GM21526 (cell line): Measurements from ENCODE around the gene ZBTB7A.

Experiments
- ATAC-seq: cut with Tn5 transposase; IDR thresholded peaks from one replicate; pipeline ENCODE4 v1.9.1; 2021; ENCODE audit warnings: moderate library complexity; ENCODE audit not compliant: unreplicated experiment, low FRiP score

Gene ZBTB7A

DNA sequence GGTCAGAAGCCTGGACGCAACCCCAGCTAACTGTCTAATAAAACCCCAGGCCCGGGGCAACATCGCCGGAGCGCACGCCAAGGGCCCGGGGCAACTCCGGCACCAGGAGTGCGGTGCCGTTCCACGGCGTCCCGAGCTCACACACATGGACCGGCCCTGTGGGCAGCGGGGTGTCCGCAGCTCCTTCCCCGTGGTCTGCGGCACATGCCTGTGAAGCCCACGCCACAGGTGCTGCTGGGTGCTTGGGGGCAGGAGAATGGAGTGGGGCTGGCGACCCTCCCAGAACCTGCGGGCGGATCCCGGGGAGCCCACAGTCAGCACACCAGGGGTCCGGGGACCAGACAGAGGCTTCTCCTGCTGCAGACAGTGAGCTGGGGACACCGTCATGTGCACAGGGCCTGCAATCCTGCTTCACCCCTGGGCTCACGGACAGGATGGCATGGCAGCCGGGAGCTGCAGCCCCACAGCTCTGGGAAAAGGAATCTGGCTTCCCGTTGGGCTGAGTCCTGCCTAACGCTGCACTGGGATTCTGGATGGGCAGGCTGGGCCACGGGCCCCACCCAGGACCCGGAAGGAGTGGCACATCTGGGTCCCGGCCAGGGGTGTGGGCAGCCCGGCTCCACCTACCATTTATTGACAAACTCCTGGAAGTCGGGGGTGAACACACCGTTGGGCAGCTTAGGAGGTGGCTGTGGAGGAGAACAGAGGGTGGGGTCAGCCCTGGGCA lies 28.2 kb upstream of the ZBTB7A start:
- ATAC-seq, result no peak

DNA sequence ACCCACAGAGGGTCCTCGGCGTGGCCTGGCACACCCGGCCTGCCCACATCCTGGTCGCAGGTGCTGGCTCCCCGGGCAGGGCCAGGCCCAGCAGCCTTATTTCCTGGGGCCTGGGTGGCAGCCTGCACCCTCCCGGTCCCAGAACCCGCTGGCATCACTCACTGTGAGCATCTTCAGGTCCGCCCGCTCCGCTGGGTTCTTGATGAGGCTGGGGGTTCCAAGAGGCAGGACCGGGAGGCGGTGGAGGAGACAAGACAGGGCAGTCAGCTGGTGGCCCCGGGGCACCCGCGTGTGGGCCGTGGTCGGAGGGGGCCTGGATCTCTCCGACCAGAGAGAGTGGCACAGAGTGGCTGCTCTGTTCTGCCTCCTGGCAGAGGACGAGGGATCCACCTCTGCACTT lies 27.6 kb upstream of the ZBTB7A start:
- no peak for ATAC-seq

DNA sequence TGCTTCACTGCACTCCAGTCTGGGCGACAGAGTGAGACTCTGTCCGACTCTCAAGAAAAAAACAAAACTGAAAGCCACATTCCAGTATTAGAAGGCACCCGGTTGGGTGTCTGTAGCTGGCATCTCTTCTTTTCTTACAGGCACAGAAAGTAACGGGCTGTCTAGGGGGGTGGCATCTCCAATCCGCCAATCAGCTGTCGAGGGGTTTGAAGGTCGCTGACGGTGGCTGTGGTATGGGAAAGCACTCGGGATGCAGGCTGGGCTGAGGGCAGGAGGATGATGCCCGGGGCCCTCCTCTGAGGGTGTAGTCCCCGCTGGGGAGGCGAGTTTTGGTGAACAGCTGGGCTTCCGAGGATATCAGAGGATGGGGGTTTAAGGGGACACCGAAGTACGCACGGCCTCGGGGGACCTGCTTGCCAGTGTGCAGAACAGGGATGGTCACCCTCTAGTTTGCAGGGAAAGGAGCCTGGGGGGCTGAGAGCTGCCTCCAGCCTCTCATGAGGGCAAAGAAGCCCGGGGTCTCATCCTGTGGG lies 27.0 kb upstream of the ZBTB7A start:
- no peak for ATAC-seq

DNA sequence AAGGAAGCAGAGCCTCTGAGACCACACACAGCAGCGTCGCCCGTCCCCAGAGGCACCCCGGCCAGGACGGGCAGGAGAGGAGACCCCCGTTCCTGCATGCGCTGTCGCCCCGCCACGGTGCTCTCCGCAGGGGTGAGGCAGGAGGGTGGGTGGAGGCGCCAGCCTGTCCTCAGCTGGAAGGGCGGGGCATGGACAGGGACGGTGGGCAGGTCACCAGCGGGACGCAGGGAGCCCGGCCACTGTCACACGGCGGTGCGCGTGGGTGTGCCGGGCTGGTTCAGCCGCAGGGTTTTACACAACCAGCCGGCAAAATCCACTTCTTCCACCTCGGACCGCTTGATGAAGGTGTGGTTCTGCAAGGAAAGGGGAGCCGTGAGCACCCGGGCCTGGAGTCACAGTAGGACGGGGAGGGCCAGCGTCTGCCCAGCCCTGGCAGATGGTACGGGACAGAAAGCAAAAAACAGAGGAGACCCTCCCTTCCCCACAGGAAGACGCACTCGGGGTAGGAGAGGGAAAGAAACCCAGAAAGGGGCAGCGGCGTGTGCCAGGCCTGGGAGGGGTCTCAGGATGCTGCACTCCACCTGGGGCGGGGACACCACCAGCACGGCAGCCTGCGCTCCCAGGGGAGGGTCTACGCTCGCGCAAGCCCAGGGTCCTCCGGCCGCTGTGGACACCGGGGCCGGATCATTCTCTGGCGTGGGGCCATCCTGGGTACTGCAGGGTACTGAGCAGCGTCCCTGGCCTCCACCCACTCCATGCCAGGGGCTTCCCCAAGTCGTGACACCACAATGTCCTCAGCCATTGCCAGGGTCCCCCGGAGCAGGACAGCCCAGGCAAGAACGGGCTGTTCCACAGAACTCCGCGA lies 23.9 kb upstream of the ZBTB7A start:
- no peak for ATAC-seq

DNA sequence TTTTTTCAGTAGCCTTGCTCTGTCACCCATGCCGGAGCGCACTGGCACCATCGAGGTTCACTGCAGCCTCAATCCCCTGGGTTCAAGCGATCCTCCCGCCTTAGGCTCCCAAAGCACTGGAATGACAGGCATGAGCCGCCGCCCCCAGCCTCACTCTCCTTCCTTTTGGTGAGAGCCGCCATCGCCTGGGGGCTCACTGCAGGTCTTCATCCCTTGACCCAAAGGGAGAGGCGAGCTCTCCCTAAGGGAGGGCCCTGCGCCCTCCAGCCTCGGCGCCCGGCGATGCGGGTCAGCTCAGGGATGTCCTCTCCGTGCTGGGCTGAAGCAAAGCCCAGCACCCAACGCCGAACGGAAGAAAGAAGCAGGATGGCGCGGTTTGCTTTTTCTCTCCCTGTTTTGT lies 23.2 kb upstream of the ZBTB7A start:
- no peak for ATAC-seq

DNA sequence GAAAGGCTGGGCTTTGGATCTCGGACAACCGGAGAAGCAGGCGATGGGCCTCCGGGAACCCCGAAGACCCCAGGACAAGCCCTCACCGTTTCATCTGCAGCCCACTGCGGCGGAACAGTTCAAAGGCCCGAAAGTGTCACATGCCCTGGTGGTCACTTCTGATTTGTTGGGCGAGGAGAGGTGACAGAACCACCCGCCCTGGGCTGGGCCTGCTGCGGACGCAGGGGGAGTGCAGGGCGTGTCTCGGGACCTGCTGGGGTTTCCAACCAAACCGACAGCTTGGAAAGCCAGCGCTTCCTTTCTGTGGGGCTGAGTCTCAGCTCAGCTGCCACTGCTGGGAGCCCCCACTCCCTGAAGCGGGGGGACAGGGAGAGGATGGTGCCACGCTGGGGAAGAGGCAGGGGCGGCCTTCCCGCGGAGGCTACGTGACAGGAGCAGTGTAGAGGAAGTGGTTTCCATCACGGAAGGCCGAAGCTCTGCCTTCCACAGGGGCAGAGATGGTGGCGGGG lies 22.8 kb upstream of the ZBTB7A start:
- no peak for ATAC-seq

DNA sequence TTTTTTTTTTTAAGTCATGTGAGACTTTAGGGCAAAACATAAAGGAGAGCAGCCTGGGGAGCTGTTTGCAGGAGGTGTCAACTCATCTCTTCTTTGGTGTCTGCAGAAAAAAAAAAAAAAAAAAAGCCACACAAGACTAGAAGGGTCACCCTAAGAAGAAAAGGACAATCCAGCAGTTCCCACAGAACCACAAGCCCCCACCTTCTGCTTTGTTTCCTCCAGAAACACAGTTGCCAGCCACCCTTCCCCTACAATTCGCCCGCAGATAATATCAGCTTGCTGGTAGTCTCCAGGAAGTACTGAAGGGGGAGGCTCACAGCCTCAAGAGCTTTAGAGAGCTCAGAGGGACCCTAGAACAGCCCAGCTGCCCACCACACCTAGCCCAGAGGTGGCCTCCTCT lies 22.3 kb upstream of the ZBTB7A start:
- ATAC-seq, result no peak

DNA sequence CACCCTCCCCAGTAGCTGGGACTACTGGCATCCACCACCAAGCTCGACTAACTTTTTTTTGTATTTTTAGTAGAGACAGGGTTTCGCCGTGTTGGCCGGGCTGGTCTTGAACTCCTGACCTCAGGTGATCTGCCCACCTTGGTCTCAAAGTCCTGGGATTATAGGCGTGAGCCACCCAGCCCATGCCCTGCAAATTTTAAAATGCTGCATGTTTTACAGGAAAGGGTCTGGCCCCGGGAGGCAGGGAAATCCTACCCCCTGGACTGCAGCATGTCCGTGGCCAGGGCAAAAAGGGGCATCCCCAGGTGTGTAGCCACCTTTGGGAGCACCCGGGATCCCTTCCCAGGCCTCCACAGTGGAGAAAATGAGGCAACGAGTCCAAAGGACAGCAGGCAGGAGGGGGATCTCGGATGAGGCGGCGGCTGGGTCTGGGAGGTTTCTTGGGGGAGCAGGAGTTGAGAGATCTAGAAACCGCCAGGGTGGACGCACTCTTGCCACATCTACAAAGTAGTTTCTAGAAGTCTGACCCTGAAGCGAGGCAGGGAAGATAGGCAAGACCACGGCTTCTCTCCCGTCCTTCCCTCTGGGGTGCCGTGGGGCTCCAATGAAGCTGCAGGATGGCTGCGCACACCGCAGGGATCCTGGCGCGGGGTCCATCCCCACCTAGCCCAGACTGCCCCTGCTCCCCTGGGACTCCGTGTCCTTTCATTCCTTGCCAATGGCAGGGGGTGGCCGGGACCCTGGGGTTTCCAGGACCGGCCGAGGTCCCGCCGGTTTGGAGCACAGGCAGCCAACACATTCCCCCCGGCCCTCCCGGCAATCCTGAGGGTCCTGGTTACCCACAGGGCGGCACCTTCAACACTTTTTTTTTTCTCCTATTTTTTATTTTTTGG lies 21.3 kb upstream of the ZBTB7A start:
- ATAC-seq, result no peak

DNA sequence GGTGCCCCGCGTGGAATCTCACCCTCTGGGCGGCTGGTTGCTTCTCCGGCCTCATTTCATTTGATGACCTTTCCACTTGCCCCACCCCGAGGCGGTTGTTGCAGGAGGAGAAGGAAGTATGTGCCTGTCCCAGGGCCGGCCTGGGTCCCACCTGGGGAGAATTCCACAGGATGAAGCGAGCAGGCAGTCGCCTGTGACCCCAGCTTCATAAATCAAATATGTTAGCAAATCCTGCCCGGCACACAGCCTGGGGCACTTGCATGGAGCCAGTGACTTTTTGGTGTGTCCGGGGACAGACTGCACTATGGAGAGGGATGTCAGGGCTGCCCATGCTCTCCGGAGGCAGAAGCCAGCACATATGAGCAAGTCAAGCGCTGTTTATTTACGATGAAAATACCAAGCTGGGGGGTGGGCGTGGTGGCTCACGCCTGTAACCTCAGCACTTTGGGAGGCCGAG lies 19.7 kb upstream of the ZBTB7A start:
- ATAC-seq, result no peak

DNA sequence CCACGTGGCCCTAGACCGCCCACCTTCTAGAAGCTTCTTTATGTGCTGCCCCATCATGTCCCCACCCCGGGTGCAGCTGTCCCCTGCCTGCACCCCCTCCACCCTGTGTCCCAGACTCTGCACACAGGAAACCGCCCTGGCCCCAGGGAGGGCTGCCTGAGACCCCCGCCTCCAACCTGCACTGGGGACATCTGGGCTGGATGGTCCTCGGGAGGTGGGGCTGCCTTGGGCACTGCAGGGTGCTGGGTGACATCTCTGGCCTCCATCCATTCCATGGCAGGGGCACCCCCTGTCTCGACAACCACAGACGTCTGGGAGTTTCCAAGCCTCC lies 17.8 kb upstream of the ZBTB7A start:
- no peak for ATAC-seq

DNA sequence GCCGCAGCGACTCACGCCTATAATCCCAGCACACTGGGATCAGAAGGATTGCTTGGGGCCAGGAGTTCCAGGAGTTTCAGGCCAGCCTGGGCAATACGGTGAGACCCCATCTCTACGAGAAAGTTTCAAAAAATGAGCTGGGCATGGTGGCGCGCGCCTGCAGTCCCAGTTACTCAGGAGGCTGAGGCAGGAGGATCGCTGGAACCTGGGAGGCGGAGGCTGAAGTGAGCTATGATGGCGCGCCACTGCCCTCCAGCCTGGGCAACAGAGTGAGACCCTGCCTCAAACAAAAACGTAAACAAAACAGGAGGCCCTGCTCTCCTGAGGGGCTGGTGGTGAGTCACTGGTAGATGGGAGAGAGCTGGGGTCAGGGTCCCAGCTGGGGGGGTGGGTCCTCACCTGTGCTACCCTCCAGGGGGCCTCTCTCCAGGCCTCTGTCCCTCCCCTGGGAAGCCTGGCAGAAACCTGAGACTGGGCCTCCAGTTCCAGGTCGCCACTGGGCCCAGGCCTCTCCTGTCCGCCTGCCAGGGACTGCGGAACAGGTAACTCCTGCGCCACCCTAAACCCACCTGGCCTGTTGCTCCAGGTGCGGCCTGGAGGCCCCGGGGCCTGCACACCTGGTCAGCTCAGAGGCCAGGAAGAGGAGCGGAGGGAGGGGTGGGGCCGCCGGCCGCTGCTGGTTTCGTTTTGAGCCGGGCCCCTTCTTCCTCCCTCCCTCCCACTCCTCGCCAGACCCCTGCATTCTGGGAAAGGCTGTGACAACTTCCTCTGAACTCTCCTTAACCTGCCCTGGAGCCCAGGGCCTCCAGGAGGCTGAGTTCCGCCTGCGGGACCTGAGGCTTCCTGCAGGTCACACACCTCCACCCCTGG lies 17.2 kb upstream of the ZBTB7A start:
- no peak for ATAC-seq

DNA sequence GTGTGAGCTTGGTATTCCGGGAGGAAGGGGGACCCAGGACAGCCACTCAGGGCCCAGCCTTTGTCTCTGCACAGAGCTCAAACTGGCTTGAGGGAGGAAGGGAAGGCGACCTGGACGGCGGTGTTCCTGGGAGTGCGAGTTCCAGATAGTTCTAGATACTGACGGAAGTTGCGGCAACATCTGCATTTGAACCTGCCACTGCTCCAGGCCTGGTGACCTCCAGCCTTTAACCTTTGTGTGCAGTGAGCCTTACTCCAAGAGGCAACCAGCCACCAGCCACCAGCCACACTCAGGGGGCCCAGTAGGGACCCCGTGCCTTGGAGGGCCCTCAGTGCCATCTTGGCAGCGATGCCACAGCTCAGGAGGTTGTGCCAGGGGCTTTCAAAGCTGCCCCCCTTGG lies 15.5 kb upstream of the ZBTB7A start:
- ATAC-seq, result no peak

DNA sequence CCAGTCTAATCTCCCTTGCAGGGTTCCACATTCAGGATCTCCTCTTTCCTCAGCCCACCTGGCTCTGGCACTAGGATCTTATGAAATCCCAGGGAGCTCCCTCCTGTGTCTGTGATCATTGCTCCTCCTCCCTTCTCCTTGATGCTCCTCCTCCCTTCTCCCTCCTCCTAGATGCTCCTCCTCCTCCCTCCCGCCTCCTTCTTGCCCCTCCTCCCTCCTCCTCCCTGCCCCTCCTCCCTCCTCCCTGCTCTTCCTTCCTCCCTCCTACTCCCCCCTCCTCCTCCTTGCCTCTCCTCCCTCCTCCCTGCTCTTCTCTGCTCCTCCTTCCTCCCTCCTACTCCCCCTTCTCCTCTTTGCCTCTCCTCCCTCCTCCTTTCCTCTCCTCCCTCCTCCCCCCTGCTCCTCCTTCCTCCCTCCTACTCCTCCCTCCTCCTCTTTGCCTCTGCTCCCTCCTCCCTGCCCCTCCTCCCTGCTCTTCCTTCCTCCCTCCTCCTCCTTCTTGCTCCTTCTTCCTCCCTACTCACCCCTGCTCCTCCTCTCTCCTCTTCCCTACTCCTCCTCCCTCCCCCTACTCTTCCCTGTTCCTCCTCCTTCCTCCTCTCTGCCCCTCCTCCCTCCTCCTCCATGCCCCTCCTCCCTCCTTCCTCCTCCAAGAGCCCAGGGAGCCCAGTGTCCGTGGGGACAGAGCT lies 14.9 kb upstream of the ZBTB7A start:
- ATAC-seq, result no peak

DNA sequence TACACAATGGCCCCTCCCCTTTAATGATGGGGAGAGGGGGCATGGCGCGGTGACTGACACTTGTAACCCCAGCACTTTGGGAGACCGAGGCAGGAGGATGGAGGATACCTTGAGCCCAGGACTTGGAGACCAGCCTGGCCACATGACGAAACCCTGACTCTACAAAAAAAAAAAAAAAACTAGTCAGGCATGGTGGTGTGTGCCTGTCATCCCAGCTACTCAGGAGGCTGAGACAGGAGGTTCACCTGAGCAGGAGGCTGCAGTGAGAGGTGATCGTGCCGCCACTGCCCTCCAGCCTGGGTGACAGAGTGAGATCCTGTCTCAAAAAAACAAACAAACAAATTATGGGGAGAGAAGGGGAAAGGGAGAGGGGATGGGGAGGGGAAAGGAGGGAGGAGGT lies 13.8 kb upstream of the ZBTB7A start:
- ATAC-seq, result no peak

DNA sequence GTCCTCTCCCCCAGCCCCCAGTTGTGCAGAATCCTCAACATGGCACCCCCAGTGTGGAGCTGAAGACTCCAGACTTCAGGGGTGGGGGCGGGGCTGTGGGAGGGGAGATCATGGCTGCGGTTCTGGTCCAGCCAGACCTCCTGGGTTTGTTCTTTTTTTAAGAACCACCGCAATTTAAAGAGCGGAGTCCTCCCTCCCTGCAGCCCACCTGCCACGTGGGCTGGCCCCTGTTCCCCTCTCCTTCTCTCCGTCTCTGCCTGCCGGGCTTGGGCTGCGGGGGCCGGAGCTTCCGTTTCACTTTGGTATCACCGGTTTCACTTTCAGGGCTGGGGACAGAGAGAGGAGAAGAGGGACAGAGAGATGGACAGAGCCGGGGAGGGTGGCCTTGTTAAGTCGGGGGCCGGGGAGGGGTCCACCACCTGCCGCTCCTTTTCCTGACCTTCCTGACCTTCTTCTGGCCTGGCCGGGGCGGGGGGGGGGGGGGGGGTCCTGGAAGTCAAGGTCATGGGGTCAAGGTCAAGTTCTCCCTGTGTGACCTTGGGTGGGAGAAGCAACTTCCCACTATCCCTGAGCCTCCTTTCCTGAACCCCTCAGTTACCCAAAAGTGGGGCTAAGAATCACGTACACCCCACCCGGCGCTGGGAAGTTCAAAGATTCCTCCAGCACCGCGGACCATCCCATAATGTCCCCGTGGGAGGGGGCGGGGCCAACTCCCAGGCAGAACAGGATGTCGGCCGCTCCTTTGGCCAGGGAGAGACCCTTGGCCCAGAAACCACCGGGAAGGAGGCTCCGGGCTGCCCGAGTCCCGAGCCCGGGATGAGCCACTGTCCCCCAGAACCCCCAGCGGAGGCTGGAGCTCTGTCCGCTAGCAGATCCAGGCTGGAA lies 11.3 kb upstream of the ZBTB7A start:
- ATAC-seq, result no peak

DNA sequence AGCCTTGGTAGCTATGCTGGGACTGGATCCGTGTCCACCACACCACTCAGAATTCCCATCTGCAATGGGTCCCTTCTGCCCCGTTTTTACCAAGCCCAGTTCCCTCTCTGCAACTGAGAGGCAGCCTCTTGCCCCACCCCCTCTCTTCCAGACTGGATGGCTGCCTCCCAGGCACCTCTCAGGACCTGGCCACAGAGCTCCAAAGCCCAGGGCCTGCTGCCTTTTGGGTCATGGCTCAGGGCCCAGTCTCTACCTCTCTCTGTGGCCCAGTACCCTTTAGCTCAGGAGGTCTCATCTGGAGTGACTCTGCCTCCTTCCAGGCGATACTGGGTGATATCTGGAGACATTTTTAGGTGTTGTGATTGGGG lies 10.3 kb upstream of the ZBTB7A start:
- ATAC-seq, result no peak

DNA sequence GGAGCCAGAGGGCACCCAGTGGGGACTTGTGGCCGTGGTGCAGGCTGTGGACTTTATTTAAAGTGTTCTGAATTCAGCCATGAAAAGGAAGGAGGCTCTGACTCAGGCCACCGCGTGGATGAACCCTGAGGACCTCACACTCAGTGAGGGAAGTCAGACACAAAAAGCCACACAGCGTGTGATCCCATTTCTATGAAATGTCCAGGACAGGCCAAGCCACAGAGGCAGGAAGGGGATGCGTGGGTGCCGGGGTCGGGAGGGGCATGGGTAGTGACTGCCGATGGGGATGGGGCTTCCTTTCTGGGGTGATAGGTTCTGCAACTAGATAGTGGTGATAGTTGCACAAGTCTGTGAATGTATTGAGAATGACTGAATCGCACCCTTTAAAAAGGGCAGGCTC lies 8.7 kb upstream of the ZBTB7A start:
- no peak for ATAC-seq

DNA sequence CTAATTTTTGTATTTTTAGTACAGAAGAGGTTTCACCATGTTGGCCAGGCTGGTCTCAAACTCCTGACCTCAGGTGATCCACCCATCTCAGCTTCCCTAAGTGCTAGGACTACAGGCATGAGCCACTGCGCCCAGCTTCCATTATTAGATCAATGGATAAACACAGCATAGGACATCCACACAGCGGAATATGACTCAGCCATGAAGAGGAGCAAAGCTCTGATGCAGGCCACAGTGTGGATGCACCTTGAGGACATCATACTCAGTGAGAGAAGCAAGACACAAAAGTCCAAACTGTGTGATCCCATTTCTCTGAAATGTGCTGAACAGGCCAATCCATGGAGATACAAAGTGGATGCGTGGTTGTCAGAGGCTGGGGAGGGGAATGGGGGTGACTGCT lies 4.9 kb upstream of the ZBTB7A start:
- ATAC-seq, result no peak
